Measurements from ENCODE around the gene MCM5. TPM values are rescaled to one million over a fixed set of nuclear protein-coding genes. Genes with fewer than 3 reads are reported as not detected.
"Not testable (repeated sequence)": the region's sequence is repeated elsewhere in the genome, so short reads cannot be mapped to it uniquely, and the experiment has no call there.

The MCM5 gene
- total RNA-seq, 1 experiment from 2014 or later, result 145 TPM

DNA sequence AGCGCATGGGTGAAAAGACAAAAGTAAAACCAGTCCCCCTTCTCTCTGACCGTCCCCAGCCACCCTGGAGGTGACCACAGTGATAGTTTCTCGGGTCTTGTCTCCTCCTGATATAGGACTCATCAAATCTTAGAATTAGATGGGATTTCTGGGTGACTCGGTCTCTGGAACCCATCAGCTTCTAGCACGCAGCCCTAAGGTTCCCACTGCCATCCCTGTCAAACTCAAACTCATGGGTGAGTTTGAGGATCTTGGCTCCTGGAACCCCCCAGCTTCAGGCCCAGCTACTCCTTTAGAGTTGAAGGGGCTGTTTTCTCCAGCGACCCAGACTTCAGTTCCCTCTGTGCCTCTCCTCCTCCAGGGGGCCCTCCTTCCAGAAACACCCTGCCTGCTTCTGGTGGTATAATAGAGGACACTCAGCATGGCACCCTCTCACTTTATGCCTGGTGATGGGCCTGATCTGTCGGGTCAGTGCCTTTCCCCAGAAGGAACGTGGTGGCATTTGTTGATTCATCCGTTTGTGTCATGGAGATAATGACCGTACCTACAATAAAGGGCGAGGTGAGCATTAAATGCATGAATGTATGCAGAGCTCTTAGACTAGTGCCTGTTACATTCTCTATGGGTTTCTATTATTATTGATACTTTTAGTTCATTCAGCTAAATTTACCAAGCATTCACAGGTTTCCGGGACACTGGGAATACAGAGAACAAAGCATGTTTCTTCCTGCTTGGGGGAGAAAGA, 31.7 kb downstream of the MCM5 start:
- DNase-seq (ENCODE audit: low read depth), result no peak

DNA sequence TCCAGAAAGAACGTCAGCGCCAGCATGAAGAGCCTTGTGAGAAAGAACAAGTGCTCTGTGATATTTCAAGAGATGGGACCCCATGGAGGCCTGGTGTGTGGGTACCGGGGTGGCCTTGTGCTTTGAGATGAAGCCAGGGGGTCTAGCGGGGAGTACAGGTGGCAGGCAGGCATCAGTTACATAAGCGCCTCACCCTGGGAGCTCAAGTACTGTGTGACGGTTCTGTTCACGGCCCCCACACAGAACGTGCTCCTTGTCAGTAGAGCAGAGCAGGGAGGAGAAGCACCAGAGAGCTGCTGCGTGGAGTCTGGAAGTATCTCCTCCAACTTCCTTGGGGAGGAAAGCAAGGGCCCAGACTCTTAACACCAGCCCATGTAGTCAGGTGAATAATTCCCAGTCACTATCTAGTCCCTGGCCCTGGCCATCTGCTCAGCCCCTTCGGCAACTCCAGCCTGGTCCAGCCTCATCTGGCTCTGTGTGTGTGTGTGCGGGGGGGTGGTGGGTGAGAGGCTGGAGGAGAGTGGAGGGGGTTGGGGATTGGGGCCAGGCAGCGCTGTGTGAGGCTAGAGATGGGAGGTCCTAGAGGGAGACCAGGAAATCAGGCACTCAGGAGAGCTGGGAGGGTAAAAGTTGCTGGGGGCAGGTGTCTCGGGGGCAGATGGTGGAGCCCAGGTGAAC, 32.4 kb downstream of the MCM5 start:
- no peak for DNase-seq (ENCODE audit: low read depth)

DNA sequence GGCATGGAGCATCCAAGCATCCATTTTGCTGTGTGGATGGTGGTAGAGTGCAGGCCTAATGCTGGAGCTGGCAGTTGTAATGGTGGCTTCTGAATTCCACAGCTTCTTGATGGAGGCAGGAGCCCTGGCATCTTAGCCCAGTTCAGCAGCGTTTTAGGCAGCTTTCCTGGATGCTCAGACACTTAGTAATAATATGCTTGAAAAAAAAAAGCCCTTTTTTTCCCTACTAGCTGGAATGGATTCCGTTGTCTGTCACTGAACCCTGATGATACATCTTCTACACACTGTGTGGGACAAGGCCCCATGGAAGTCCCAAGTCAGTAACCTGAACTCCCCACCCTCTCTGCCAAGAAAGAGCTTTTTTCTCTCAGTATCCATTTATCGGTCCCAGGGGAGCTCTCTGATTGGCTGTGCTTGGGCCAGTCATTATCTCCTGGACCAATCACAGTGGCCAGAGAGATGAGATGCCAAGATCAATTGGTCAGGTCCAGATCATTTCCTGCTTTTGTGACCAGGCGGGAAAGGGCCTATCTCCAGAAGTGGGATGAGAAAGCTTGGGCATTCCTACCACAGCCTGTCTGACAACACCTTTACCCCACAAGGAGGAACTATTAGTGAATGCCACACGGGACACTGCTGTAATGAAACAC, 34.2 kb downstream of the MCM5 start:
- DNase-seq (ENCODE audit: low read depth), result no peak

DNA sequence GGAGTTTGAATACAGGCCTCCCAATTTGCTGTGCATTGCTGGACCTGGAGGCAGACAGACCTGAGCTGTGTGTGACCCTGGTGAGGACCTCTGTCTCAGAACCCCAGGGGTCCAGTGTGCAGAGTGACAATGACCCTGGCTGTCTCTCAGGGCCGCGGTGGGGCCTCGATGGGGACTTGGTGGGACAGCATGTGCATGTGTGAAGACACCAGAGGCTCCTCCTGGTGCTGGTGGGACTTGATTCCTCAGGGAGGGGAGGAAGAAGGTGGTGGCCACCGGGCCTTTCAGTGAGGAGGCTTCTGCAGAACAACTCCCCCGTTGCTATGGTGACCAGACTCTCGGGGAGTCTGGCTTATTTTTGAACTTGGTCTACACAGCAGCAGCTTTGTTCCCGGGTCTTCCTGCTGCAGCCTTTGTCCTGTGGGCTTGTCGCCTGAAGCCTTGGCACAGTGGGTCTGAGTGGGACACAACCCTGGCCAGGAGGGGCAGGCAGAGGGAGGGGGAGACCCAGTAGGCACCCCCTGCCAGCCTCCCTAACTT, 35.3 kb downstream of the MCM5 start:
- DNase-seq (ENCODE audit: low read depth), result no peak

DNA sequence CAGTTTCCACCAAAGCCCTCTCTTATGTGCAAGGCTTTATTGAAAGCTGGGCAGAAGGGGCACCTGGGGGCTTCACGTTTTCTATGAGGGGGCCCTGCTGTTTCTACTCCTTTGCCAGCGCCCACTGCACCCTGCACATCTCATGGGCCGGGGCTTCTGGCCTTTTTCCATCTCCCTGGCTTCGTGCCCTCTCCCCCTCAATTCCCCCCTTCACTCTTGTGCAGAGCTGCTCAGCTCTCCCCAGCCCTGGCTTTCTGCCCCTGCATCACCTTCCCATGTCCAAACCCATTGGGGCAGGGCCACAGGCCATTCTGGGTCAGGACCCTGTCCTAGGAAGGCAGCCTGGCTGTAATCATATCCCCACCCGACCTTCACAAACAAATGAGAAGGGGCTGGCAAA, 36.5 kb downstream of the MCM5 start:
- DNase-seq (ENCODE audit: low read depth), result no peak

DNA sequence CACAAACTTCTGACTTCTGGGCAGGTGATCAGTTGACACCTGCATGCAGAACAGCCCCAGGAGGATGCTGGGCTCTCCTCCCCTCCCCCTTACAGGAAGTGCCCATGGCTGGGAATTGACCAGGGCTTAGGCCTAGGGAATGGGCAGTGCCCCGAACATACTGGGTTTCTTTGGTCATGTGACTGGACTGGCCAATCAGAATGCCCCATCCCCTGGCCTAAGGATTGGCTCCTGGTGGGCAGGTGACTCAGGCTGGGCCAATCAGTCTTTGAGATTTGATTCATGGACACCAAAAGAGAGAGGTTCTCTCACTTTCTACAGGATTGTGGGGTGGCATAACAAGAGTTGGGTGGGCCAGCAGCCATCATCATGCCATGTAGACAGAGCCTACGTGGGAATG, 37.1 kb downstream of the MCM5 start:
- DNase-seq (ENCODE audit: low read depth), result peak; percentile 27

DNA sequence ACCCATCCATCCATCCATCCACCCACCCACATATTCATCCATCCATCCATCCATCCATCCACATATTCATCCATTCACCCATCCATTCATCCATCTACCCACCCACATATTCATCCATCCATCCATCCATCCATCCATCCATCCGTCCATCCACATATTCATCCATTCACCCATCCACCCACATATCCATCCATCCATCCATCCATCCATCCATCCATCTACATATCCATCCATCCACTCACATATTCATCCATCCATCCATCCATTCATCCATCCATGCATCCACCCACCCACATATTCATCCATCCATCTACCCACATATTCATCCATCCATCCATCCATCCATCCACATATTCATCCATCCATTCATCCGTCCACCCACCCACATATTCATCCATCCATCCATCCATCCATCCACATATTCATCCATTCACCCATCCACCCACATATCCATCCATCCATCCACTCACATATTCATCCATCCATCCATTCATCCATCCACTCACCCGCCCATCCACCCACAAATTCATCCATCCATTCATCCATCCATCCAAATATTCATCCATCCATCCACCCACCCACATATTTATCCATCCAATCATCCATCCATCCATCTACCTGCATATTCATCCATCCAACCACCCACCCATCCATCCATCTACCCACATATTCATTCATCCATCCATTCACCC, 38.9 kb downstream of the MCM5 start:
- not testable (repeated sequence) for DNase-seq (ENCODE audit: low read depth)

DNA sequence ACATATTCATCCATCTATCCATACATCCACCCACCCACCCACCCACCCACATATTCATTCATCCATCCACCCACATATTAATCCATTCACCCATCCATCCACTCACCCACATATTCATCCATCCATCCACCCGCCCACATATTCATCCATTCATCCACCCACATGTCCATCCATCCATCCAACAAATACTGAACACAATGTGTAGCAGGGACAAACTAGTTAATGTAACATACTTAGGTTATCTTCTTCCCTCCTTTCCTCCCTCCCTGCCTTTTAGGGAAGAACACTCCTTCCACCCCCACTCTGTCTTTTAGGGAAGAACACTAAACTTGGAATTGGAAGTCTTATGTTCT, 39.4 kb downstream of the MCM5 start:
- no peak for DNase-seq (ENCODE audit: low read depth)

DNA sequence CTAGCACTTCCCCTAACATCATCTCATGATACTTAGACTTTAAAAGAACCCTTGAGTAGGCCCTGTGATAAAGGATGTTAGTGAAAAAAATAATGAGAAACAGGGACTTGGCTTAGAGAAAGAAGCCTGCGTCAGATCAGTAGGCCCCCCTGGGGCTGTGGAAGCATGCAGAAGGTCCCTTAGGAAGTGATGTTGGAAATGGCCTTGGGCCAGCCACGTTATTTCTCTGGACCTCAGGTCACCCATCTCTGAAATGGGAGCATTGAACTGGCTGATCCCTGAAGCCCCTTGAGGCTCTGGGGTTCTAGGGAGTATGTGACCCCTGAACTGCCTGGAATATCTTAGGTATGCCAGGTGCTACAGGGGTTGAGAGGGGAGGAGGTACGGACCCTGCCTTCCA, 40.2 kb downstream of the MCM5 start:
- no peak for DNase-seq (ENCODE audit: low read depth)

DNA sequence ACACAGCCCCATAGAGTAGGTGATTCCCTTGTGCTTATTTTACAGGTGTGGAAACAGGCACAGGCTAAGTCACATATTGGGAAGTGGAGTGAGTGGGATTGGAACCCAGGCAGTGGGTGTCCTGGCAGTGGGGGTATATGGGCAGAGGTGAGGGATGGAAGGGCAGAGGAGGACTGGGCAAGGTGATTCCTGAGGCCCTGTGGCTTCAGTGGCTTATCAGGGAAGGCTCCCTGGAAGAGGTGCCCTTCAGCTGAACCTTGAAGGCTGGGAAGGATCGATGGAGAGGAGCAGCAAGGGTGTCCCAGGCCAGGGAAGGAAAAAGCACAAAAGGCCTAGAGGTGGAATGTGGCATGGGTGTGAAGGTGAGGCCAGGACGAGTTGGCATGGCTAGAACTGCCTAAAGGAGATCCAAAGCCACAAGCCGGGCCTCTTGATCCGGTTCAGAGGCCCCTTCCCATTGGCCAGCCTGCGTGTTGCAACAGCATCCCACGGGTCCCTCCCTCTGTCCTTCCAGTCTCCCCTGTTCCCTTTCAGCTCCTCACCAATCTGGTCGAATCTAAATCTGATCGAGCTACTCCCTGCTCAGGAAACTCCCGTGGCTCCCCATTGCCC, 41.7 kb downstream of the MCM5 start:
- no peak for DNase-seq (ENCODE audit: low read depth)

DNA sequence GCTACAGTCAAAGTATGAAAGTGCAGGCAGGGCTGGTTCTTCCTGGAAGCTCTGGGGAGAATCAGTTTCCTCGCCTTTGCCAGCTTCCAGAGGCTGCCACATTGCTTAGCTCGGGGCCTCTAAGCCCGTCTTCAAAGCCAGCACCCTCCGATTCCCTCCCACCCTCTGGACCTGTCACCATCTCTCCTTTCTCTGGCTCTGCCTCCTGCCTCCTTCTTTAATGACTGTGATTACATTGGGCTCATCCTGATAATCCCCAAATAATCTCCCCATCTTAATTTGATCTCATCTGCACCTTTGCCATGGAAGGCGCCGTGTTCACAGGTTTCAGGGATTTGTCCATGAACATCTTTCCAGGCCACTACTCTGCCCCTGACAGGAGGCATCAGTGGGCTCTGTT, 42.5 kb downstream of the MCM5 start:
- DNase-seq (ENCODE audit: low read depth), result no peak

DNA sequence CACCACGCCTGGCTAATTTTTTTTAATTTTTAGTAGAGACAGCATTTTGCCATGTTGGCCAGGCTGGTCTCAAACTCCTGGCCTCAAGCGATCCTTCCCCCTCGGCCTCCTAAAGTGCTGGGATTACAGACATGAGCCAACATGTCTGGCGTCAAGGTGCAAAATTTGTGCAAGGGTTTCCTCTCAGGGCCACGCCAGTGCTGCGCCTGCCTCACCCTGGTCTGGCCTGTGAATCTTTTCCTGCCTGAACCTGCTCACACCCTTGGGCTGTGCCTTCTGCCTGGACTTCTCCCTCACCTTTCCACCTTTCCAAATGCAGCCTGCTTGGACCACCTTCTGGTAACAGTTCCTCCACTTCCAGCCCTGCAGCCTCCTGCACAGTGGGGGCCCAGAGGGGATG, 43.4 kb downstream of the MCM5 start:
- DNase-seq (ENCODE audit: low read depth), result no peak

DNA sequence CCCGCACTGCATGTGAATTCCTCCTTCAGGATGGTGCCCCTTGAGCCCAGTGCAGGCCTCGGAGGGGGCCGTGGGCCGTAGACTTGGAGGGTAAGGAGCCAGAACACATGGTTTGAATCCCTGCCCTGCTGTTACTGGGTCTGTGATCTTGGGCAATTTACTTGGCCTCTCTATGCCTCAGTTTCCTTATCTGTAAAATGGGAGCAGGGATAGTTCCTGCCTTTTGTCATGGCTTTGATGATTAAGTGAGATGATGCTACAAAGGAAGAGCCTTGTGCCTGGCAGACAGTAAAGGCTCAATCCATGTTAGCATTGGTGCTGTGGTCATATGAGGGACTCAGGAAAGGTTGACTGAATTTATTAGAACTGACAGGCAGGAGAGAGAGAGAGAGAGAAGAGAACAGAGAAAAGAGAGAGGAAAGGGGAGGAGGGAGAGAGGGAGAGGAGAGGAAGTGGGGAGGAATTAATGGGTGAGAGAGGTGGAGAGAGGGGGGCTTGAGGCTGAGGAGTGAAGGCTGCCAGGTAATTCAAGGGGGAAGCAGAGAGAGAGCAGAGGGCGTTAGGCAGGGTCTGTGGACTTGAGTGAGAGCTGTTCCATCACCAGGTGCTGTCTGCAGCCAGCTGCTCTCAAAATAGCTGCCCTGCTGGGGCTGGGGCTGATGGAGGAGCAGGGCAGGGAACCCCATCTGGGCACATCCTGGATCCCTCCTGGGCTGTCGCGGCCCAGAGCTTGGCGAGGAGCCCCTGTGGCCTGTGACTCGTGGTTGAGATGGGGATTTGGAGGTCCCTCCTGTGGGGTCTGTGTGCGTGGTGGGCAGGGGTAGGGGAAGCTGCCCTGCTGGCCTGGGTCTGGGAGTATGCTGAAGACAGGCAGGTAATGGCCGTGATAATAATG, 44.1 kb downstream of the MCM5 start:
- DNase-seq (ENCODE audit: low read depth), result no peak

DNA sequence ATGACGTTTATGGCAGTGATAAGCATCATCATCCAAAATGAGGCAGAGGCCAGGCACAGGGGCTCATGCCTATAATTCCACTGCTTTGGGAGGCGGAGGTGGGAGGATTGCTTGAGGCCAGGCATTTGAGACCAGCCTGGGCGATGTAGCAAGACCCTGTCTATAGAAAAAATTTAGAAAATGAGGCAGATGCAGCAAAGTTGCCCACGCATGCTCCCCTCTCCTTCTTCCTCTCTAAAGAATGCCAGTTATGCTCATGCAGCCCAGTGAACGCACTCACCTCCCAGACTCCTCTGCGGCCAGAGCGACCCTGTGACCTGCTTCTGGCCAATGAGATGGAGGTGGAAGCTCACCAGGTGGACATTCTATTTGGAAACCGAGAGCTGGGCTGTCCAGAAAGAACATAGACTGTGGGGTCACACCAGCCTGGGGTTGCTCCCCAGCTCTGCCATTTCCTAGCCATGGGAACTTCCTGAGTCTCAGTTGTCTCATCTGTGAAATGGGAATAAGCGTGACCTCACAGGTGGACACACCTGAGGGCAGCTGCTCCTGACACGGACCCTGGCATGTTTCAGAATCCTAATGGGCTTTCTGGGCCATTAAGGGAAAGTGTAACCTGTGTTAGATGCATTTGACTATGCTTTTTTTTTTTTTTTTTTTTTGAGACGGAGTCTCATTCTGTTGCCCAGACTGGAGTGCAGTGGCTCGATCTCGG, 44.9 kb downstream of the MCM5 start:
- DNase-seq (ENCODE audit: low read depth), result no peak

DNA sequence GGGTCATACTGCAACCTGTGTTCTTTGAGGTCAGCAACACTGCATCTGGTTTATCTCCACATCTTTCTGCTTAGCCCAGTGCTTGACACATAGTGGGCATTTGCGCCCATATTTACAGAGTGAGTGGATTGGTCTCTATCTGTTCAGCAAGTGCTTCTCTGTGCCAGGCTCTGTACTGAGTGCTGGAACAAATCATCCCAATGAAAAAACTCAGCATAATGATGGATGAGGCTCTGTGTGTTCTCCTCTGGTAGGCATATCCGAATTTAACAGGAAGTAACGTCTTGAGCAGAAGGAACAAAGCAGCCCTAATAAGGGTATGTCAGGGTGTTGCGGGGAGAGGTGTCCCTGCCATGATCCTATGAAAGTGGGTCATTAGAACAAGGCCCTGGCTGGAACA, 46.0 kb downstream of the MCM5 start:
- DNase-seq (ENCODE audit: low read depth), result no peak

DNA sequence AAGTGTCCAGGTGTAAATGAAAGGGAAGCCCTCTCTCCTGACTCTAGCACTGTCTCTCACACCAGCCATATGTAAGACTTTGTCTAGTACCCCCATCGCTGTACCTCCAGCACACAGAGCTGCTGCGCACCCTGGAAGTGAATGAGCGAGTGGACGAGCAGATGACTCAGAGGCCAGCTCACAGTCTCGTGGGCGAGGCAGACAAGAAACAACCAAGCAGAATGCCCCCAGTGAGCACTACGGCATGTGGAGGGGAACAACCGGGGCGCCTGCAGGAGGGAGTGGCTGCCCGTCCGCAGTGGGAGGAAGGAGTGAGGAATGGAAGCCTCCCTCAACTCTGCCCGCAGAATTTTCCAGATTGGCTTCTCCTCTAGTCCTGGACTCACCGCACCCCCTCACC, 46.4 kb downstream of the MCM5 start:
- DNase-seq (ENCODE audit: low read depth), result peak; percentile 95

DNA sequence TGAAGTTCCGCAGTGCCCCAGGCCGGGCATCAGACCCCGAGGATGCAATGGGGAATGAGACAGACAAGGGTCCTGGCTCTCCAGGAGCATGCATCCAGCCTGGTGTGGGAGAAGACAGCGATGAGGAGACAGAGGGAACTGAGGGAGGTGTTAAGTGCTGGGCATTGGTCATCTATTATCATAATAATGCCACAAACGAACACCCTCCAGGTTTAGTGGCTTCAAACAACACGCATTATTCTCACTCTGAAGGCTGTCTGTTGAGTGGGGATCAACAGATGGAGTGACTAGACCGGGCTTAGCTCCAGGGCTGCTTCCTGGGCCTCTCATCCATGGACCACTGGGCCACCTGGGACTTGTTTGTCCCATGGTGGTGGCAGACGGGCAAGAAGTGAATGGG, 48.6 kb downstream of the MCM5 start:
- DNase-seq (ENCODE audit: low read depth), result no peak

DNA sequence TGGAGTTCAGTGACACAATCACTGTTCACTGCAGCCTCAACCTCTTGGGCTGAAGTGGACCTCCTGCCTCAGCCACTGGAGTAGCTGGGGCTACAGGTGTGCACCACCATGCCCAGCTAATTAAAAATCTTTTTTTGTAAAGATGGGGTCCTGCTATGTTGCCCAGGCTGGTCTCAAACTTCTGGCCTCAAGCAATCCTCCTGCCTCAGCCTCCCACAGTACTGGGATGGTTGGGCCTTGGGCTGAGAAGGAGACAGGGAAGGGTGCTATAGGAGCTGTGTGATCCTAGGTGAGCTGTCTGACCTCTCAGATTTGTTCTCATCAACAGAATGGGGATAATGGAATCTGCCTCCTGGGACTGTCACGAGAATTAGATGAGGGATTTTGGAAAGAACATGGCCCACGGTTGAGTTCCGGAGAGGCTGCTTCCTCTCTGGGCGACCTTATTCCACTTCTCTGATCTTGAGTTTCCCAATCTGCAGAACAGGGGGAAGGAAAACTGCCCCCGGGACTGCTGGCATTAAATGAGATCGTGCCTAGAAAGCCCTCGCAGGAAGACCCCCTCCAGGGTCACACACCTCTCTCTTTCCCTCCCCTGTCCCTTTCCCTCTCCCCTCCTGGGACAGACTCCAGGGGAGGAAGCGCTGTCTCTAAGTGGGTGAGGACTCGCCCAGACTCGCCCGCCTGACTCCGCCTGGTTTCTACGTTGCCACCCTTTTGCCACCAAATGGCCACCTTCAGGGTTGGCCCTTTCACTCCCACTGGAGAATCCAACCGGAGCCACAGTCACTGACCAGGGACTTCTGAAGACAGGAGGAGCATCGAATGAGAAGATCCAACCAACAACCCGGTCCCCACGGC, 50.1 kb downstream of the MCM5 start:
- DNase-seq (ENCODE audit: low read depth), result no peak
